ENCODE data around the gene PSMC4. TPM values are rescaled to one million over a fixed set of nuclear protein-coding genes. Genes with fewer than 3 reads are reported as not detected.
A peak's percentile ranks its signal among the peaks of the same experiment; 100 is the strongest.

The PSMC4 gene
- polyA plus RNA-seq, 12 donors = 47.7 to 58.4 (median 51.3) TPM; not detected in 1

- DNase-seq = no peak
These were observed 12.8 kb downstream of the PSMC4 start for GRCh38 chr19:39983695-39984300.

GRCh38 chr19:39986643-39987042 is 15.7 kb downstream of the PSMC4 start:
- DNase-seq = no peak

DNA sequence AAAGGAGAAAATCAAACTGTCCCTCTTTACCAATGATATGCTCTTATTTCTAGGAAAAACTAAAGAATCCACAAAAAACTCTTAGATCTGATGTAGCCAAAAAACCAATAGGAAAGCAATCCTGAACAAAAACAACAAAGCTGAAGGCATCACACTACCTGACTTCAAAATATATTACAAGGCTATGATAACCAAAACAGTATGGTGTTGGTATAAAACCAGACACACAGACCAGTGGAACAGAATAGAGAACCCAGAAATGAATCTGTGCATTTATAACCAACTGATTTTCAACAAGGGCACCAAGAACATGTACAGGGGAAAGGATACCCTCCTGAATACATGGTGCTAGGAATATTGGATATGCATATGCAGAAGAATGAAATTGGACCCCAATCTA is 16.2 kb downstream of the PSMC4 start:
- no peak for DNase-seq

- no peak for DNase-seq
These were observed 16.6 kb downstream of the PSMC4 start for GRCh38 chr19:39987596-39987995.

GRCh38 chr19:39993605-39994004 is 22.6 kb downstream of the PSMC4 start:
- no peak for DNase-seq

DNA sequence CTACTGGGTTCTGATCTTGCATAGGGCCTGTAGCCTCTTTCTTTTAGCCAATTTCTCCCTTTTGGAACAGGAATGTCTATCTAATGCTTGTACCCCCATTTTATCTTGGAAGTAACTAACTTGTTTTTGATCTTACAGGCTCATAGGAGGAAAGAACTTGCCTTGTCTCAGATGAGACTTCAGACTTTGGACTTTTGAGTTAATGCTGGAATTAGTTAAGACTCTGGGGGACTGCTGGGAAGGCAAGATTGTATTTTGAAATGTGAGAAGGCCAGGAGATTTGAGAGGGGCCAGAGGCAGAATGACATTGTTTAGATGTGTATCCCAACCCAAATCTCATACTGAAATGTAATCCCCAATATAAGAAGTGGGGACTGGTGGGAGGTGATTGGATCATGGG is 23.4 kb downstream of the PSMC4 start:
- DNase-seq = no peak

DNA sequence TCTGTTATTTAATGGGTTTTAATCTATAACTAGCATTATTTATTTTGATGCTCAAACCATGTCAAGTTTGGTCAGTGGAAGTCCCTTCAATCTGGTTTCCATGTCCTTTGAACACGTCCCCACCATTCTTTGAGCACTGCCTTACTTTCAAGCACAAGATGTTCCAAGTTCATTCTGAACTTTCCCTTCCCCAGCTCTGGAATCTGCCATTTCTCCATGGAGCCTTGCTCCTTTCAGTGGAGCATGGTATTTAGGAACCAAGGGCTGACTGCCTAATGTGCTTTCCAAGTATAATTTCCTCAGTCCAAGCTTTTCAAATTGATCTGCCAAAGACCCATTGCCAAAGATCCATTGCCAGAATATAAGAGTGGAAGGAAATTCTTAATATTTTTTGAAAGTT is 24.8 kb downstream of the PSMC4 start:
- no peak for DNase-seq

- peak; percentile 49 for DNase-seq
These were observed 25.3 kb downstream of the PSMC4 start for GRCh38 chr19:39996218-39996810.

DNA sequence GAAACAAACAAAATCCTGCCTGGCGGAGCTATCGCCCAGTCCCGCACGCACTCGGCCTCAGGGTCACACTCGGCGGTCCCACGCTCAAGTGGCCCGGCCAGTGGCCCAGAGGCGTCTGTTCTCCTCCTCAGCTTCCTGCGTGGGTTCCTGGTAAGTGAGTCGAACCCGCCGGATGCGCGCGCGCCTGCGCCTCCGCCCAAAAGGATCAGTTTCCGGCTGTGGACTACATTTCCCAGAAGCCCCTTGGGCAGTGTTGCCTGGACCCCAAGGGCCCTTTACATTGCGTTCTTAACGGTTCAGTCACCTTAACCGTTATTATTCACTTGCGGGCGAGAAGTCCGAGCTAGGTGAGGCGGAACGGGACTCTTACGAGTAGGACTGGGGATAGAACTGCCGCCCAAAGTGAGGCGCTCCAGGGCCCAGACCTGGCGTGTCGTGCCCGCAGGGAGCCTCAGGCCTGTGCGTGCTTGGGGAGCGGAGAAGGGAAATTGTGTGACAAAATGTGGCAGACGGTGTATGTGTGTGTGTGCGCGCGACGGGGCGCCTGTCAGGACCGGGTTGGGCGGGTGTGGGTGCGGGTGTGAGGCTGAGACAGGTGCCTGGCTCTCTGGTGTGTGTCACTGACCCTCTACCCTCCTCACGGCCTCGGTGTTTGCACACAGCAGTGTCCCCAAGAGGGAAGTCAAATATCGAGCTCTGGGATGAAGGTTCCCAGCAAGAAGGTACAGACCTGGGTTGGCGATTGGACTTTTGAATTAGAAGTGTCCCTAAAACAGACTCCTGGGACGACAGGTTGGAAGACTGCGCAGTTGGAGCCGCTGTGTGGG is 26.1 kb downstream of the PSMC4 start, which contains the start of gene ZNF546:
Gene ZNF546 (plus strand): TSS at position 250 of the 827 bp plus-strand sequence. CDS start 1,267 bp downstream, outside the sequence.
- peak; percentile 92 for DNase-seq

- no peak for DNase-seq
These were observed 26.8 kb downstream of the PSMC4 start for GRCh38 chr19:39997638-39998216.

- DNase-seq = no peak
These were observed 27.5 kb downstream of the PSMC4 start for GRCh38 chr19:39998501-39998900.

GRCh38 chr19:40005691-40006272 is 34.8 kb downstream of the PSMC4 start:
- DNase-seq = no peak

DNA sequence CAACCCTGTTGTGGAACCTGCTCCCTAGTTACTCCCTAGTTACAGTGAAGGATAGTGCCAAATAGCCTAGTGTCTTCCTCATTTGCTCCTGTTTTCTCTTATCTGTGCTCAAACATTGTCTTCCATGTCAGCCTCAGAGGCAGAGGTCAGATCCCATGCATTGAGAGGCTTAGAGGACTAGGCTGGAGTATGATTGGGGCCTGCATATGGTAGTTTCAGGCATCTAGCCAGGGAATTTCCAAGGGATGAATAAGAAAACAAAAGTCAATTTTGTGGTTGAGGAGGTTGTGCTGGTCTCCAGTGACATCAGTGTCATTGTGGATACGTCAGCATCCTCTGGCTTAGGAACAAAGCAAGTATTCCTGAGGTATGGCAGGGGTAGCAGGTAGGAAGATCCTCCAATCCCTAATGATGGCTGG is 35.3 kb downstream of the PSMC4 start:
- no peak for DNase-seq

DNA sequence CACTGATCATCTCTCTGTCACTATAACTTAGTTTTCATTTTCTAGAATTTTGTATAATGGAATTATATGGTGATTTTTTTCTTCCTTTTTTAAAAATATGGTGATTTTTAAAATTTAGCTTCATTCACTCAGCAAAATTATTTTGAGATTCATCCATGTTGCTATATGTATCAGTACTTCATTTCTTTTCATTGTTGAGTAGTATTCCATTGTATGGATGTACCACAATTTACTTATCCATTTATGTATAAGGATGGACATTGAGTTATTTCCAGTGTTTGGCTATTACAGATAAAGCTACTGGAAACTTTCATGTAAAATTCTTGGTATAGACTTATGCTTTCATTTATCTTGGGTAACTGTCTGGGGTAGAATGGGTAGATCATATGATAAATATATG is 38.7 kb downstream of the PSMC4 start:
- no peak for DNase-seq

GRCh38 chr19:40013991-40014390 is 43.0 kb downstream of the PSMC4 start:
- no peak for DNase-seq

DNA sequence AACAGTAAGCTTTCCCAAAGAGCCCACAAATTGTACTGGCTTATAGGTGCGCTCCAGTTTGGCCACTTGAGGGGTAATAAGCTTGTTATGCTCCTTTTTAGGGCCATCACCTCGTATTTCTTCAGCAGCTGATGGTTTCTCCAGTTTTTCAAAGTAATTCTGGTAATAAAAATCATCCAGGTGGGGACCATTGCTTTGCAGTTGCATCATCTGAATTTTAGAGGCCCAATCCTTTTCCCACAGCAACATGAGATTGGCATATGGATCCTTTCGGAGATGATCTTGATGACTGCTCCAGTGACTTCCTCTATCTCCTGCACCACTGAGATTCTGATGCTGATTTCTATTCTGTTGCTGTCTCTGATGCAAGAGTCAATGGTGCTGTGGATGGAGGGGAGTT is 53.0 kb downstream of the PSMC4 start:
- DNase-seq = no peak

- DNase-seq = no peak
These were observed 55.1 kb downstream of the PSMC4 start for GRCh38 chr19:40025938-40026596.

DNA sequence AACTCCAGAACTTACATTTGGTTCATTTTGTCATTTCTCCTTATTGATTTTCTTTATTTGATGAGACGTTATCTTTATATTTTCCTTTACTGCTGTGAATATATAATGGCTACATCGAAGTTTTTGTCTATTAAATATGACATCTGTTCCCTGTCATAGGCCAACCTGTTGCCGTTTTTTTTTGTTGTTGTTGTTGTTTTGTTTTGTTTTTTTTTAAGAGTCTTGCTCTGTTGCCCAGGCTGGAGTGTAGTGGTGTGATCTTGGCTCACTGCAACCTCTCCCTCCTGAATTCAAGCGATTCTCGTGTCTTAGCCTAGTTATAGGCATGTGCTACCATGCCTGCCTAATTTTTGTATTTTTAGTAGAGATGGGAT is 55.6 kb downstream of the PSMC4 start:
- no peak for DNase-seq

Measured in muscle of arm (tissue), 12 donors.